HepG2 (cell line): Measurements from ENCODE around the gene GRK3. TPM values are rescaled to one million over a fixed set of nuclear protein-coding genes. Genes with fewer than 3 reads are reported as not detected.

ENCODE experiments used
- ATAC-seq: fragments of 200-7000 bp; cut with Tn5 transposase; 3 replicates; pipeline ENCODE4 v1.9.1; 2020; ENCODE audit warnings: mild to moderate bottlenecking, moderate library complexity
- BruUV-seq: library from RNA; stranded (reverse); fragments of 400-500 nt; replicated peaks from 2 replicates; lab custom pipeline; 2021; lab: Mats Ljungman, UMichigan
- CTCF ChIA-PET: fragments of 300-600 bp; formaldehyde crosslinking; extraction: SDS; loops from one replicate; lab custom pipeline; 2021; ENCODE audit warnings: low total read pairs, inconsistent platforms, low intra/inter-chr PET ratio; lab: Yijun Ruan, JAX
- POLR2A ChIA-PET: fragments of 350-600 bp; sonication (Branson Sonifier 250); formaldehyde crosslinking; loops from one replicate; lab custom pipeline; 2020; ENCODE audit warnings: antibody characterized with exemption, inconsistent platforms; lab: Yijun Ruan, JAX
- DNase-seq: peaks from one replicate; pipeline ENCODE4 v3.0.0-alpha.2; 2015; ENCODE audit warnings: low spot score
- FAIRE-seq: peaks from 3 replicates; lab custom pipeline; 2011; peaks lifted over from hg19 to GRCh38; lab: Jason Lieb, UNC
- H2AFZ ChIP-seq: one replicate; pipeline ENCODE4 v1.6.1; 2011; ENCODE audit warnings: low read length, inconsistent platforms
- H3K27ac ChIP-seq: fragments of 300-600 bp; 3 replicates; pipeline ENCODE4 v1.8.0; 2011; ENCODE audit warnings: mixed run types, mild to moderate bottlenecking, mixed read lengths, low read length, inconsistent platforms; ENCODE audit not compliant: insufficient read depth; ENCODE audit errors: extremely low read length
- H3K27me3 ChIP-seq, 2 experiments: fragments of 200-600 bp in 1 of 2; 2 replicates in 1 of 2; 3 replicates in 1 of 2; pipeline versions ENCODE4 v1.6.0 to v1.8.0; 2011; ENCODE audit warnings: low read length in 2 of 2, mild to moderate bottlenecking in 2 of 2, moderate library complexity in 2 of 2, inconsistent platforms in 1 of 2; ENCODE audit not compliant: insufficient read depth in 2 of 2, control insufficient read depth in 1 of 2
- H3K36me3 ChIP-seq, 2 experiments: fragments of 200-600 bp in 1 of 2; replicated peaks in 1 of 2; 2 replicates in 1 of 2; 3 replicates in 1 of 2; pipeline versions ENCODE4 v1.5.1 to v1.8.0; 2011; ENCODE audit warnings: low read length in 2 of 2, inconsistent platforms in 1 of 2; ENCODE audit not compliant: insufficient read depth in 2 of 2, control insufficient read depth in 1 of 2
- H3K4me1 ChIP-seq: 2 replicates; pipeline ENCODE4 v1.5.1; 2012; ENCODE audit warnings: low read length, inconsistent platforms; ENCODE audit not compliant: insufficient read depth
- H3K4me2 ChIP-seq: 2 replicates; pipeline ENCODE4 v1.6.0; 2011; ENCODE audit warnings: low read depth, low read length, inconsistent platforms
- H3K4me3 ChIP-seq, 3 experiments: fragments of 200-600 bp in 1 of 3; sonication (generic), shearing (Covaris generic) in 1 of 3; replicated peaks in 1 of 3; 2 replicates each; pipeline ENCODE4 v1.5.1; 2011 to 2016; ENCODE audit warnings: low read length in 3 of 3, inconsistent platforms in 2 of 3, low read depth in 2 of 3, mild to moderate bottlenecking in 2 of 3, control low read depth in 1 of 3, mixed read lengths in 1 of 3; ENCODE audit not compliant: insufficient read depth in 1 of 3
- H3K79me2 ChIP-seq: one replicate; pipeline ENCODE4 v1.6.1; 2011; ENCODE audit warnings: low read length, inconsistent platforms; ENCODE audit not compliant: insufficient read depth
- H3K9ac ChIP-seq: 2 replicates; pipeline ENCODE4 v1.6.0; 2011; ENCODE audit warnings: mild to moderate bottlenecking, low read depth, low read length, inconsistent platforms; ENCODE audit not compliant: insufficient read depth
- H3K9me3 ChIP-seq: 2 replicates; pipeline ENCODE4 v1.5.1; 2012; ENCODE audit warnings: mild to moderate bottlenecking, low read length
- H4K20me1 ChIP-seq: 2 replicates; pipeline ENCODE4 v1.6.0; 2011; ENCODE audit warnings: inconsistent platforms, mild to moderate bottlenecking, low read length, moderate library complexity; ENCODE audit not compliant: insufficient read depth
- ARID5B ChIP-seq: IDR thresholded peaks from 2 replicates; pipeline ENCODE4 v1.4.0; 2020; ENCODE audit warnings: mild to moderate bottlenecking, missing genetic modification reagents
- BATF2 ChIP-seq: sonication (generic); formaldehyde crosslinking; IDR thresholded peaks from 2 replicates; pipeline ENCODE4 v1.8.0; 2022; ENCODE audit warnings: mild to moderate bottlenecking, missing genetic modification reagents, moderate library complexity
- FOXA3 ChIP-seq: IDR thresholded peaks from 2 replicates; pipeline ENCODE4 v1.6.1; 2016; ENCODE audit warnings: missing genetic modification reagents, missing compliant biosample characterization
- HMGXB3 ChIP-seq: sonication (generic); formaldehyde crosslinking; IDR thresholded peaks from 2 replicates; pipeline ENCODE4 v1.4.0; 2020; ENCODE audit warnings: missing genetic modification reagents, borderline replicate concordance
- HOXA7 ChIP-seq: sonication (generic); formaldehyde crosslinking; IDR thresholded peaks from 2 replicates; pipeline ENCODE4 v1.8.1; 2022; ENCODE audit warnings: mild to moderate bottlenecking, missing genetic modification reagents, moderate library complexity
- RERE ChIP-seq: IDR thresholded peaks from 2 replicates; pipeline ENCODE4 v1.6.1; 2016; ENCODE audit warnings: low read depth, missing genetic modification reagents, missing compliant biosample characterization
- ZFP36 ChIP-seq: fragments of 150-350 bp; IDR thresholded peaks from 2 replicates; pipeline ENCODE4 v1.6.1; 2018; ENCODE audit warnings: borderline replicate concordance, low read length, low read depth; ENCODE audit not compliant: partially characterized antibody
- ZNF441 ChIP-seq: sonication (generic); formaldehyde crosslinking; IDR thresholded peaks from 2 replicates; pipeline ENCODE4 v1.7.0; 2021; ENCODE audit warnings: missing genetic modification reagents, borderline replicate concordance
- WGBS: methylation state at CpG from one replicate; pipeline ENCODE4 v1.1.6; 2017; ENCODE audit warnings: low lambda C conversion rate; 5-methylcytosine and 5-hydroxymethylcytosine counted together
- in situ Hi-C: cut with HindIII; loops from 2 replicates; pipeline ENCODE4 v1.10.0; 2017; ENCODE audit warnings: low pct_unique_long_range_greater_than_20kb; ENCODE audit not compliant: extremely low pct_ligation_motif_present
- intact Hi-C: fragments of 100-400 bp; cut with micrococcal nuclease; formaldehyde crosslinking; loops from one replicate; pipeline ENCODE4 v1.10.0; 2022; ENCODE audit not compliant: unreplicated experiment
- polyA plus RNA-seq, 8 experiments: library from polyadenylated mRNA; depleted of rRNA in 3 of 8; stranded (reverse) in 7 of 8; unstranded in 1 of 8; fragments of >200 nt; fragmentation: Illumina TruSeq in 4 of 8; extraction: Trizol in 4 of 8; gene quantifications; 2 replicates each; pipeline versions ENCODE4 v1.2.1 to v1.2.3, GENCODE V29; 2011 to 2016; ENCODE audit warnings: low read depth in 4 of 8, missing spikeins in 1 of 8, mixed read lengths in 1 of 8; ENCODE audit not compliant: insufficient read depth in 1 of 8
- total RNA-seq, 5 experiments: library from RNA; depleted of rRNA; stranded (reverse); fragments of >200 nt; fragmentation: Illumina TruSeq; extraction: Trizol; gene quantifications; 2 replicates each; pipeline ENCODE4 v1.2.3, GENCODE V29; 2016; ENCODE audit warnings: low read depth in 1 of 5

The GRK3 gene
- total and polyA plus RNA-seq, 2 of the 13 experiments (the other 11 are each of a cell fraction or from before 2014, with no cell fraction given) = 8.5 to 16.7 TPM

GRCh38 chr22:25636323-25636722 is 71.8 kb downstream of the GRK3 start:
- Histone ChIP-seq H3K27me3 (no peaks in the 10 kb centered on the region), H3K4me3 (no peak overlapping the region), H3K9me3 (peaks cover 11% of the 10 kb centered on the region), H3K27ac (no peak overlapping the region), H3K4me1 (peaks cover 7% of the 10 kb centered on the region; the same call in 1 of the 2 replicates), H3K4me2 (no peak overlapping the region), H3K9ac (no peak overlapping the region), H3K36me3 (peaks cover 1 to 7% of the 10 kb centered on the region in 2 experiments; a peak in 2 of 5 replicates), H3K79me2 (no peaks in the 10 kb centered on the region), H2AFZ (no peak overlapping the region), H4K20me1 (peaks cover 12% of the 10 kb centered on the region; the same call in 1 of the 2 replicates)
- in situ Hi-C loops = no loop called here
- intact Hi-C loops = no loop called here
- POLR2A ChIA-PET = no interaction called here
- DNase-seq = no peak
- no peak for FAIRE-seq
- CTCF ChIA-PET = no interaction called here
- ATAC-seq = no peak; the same call in 2 of the 3 replicates
- no TSS peak for BruUV-seq
- 46% methylated on average over 2 of the region's 2 CpGs for WGBS
- no peak for TF ChIP-seq BATF2
- TF ChIP-seq HMGXB3 (CRISPR knock-in tag) = no peak
- peak; percentile 48; the same call in 1 of the 2 replicates for TF ChIP-seq ARID5B (CRISPR knock-in tag)
- peak; percentile 34; the same call in 1 of the 2 replicates for TF ChIP-seq FOXA3 (CRISPR knock-in tag)
- peak; percentile 5 for TF ChIP-seq ZFP36
- peak; percentile 74 for TF ChIP-seq RERE (CRISPR knock-in tag)
- no peak for TF ChIP-seq HOXA7 (CRISPR knock-in tag)
- TF ChIP-seq ZNF441 = no peak
